22Rv1 (cell line): ENCODE data around the gene NR1D1.

Source experiments
- CTCF ChIP-seq: fragments of 450-650 bp; IDR thresholded peaks from 2 replicates; pipeline ENCODE4 v1.5.1; 2017; ENCODE audit warnings: mild to moderate bottlenecking
- ZFX ChIP-seq: fragments of 450-650 bp; IDR thresholded peaks from 2 replicates; pipeline ENCODE4 v1.6.1; 2017; ENCODE audit warnings: antibody characterized with exemption, borderline replicate concordance

- TF ChIP-seq CTCF (no peak), ZFX (no peak)
Observed at GRCh38 chr17:40123811-40124114, 23.4 kb upstream of the NR1D1 start.
